Suprapubic skin (tissue), 4 donors: ENCODE results near the gene AGBL1.

Experiments
- EP300 ChIP-seq: sonication (generic); formaldehyde crosslinking; IDR thresholded peaks from one replicate; pipeline ENCODE4 v1.6.1; 2017; ENCODE audit warnings: antibody characterized with exemption
- POLR2A ChIP-seq, 2 donors: fragments of 450-650 bp; IDR thresholded peaks; one replicate each; pipeline ENCODE4 v1.6.1; 2017; ENCODE audit warnings: antibody characterized with exemption in 2 of 2, mild to moderate bottlenecking in 2 of 2, moderate library complexity in 2 of 2
- POLR2AphosphoS5 ChIP-seq, 3 donors: sonication (generic); formaldehyde crosslinking; IDR thresholded peaks; one replicate each; pipeline ENCODE4 v1.6.1; 2017; ENCODE audit warnings: antibody characterized with exemption in 3 of 3
- TF ChIP-seq, protein P1 (sequence below), 2 donors: fragments of 200-600 bp in 1 of 2; fragments of 450-650 bp in 1 of 2; sonication (generic) in 1 of 2; IDR thresholded peaks; one replicate each; pipeline ENCODE4 v1.5.1; 2016 to 2019; ENCODE audit warnings: antibody characterized with exemption in 2 of 2, mild to moderate bottlenecking in 1 of 2, moderate library complexity in 1 of 2

DNA sequence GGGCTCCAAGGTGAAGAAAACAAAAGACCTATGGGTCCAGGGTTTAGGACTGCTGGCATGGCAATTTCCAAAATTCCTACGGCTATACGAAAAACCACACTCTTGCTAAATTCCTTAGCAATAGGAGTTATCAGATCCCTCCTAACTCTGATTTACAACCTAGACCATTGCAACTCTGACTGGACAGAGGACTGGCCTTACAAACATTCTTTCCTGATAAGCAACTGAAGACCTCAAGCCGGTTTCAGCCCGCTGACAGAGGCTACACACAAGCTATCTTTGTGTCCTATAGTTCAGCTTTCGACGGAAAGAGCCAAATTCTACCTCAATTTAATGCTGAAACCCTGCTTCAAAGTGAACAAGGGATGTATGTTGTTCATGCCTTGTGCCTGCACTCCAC is 38.3 kb upstream of the AGBL1 start:
- TF ChIP-seq POLR2A (IDR thresholded peaks at IDR 0.05), result no peak
- TF ChIP-seq, protein P1, sequence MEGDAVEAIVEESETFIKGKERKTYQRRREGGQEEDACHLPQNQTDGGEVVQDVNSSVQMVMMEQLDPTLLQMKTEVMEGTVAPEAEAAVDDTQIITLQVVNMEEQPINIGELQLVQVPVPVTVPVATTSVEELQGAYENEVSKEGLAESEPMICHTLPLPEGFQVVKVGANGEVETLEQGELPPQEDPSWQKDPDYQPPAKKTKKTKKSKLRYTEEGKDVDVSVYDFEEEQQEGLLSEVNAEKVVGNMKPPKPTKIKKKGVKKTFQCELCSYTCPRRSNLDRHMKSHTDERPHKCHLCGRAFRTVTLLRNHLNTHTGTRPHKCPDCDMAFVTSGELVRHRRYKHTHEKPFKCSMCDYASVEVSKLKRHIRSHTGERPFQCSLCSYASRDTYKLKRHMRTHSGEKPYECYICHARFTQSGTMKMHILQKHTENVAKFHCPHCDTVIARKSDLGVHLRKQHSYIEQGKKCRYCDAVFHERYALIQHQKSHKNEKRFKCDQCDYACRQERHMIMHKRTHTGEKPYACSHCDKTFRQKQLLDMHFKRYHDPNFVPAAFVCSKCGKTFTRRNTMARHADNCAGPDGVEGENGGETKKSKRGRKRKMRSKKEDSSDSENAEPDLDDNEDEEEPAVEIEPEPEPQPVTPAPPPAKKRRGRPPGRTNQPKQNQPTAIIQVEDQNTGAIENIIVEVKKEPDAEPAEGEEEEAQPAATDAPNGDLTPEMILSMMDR (IDR thresholded peaks at IDR 0.05), result no peak
- no peak for TF ChIP-seq POLR2AphosphoS5 (IDR thresholded peaks at IDR 0.05)
- no peak for TF ChIP-seq EP300
